Epidermal melanocyte (primary cell): ENCODE data around the gene CNKSR3.

Source experiments
- DNase-seq: peaks from one replicate; pipeline ENCODE4 v3.0.0; 2011; ENCODE audit warnings: low spot score; ENCODE audit not compliant: insufficient read length

The CNKSR3 gene

DNA sequence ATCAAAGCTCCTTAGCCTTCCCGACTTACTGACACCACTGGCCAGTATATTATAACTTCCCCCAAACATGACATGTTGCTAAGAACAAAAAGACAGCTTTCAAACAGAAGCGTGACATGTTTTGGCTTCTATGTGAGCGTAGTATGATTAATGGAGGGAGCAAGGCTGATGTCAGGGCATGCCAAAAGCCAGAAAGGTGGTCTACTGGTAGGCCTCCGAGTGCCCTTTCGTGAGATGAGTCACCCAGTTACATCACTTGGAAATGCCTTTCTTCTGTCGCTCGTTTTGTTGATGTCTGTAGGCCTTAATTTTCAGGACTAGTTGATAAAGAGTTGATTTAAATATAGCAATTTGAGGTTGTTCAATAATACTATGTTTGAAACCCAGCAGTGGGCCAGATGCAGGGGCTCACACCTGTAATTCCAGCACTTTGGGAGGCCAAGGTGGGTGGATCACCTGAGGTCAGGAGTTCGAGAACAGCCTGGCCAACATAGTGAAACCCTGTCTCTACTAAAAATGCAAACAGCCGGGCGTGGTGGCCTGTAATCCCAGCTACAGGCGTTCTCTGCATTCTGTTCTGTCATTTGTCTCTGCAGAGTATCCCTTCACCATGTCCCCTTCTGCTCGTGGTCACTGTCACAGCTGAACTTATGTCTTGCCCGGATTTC is 53.3 kb downstream of the CNKSR3 start:
- DNase-seq: no peak

DNA sequence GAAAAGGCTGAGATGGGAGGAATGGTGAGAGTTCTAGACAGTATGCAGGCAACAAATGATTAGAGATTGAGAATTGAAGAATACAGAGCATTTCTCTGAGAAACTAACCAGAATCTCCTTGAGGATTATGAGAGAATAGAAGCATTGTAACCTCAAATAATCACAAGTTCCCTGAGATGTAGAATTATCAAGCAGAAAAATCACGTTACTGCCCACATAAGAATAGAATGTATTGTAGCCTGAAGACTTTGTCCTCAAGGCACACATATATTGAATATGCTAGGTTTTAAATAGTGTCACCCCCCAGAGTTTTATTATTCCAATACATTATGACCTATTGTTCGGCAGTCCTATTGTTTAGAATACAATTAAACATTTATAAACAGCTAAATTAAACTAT is 57.2 kb downstream of the CNKSR3 start:
- no peak for DNase-seq

DNA sequence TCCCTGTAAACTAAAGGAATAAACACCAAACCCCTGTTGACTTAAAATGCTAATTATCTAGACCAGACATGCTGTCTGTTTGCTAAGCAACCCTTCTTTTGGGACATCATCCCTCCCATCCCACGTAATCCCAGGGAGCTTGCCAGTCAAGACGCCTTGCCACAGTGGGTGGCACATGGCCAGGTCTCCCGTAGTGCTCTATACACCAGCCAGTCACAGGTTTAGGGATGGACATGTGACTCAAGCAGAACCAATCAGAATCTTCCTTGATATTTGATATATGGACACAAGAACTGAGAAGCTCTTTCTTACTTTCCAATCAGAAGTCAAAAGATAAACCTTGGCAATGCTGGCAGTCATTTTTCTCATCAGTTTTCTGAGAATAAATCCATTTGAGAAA is 60.0 kb downstream of the CNKSR3 start:
- no peak for DNase-seq

- no peak for DNase-seq
Measured at GRCh38 chr6:154448448-154449096, 61.9 kb downstream of the CNKSR3 start.

- DNase-seq: no peak
Measured at GRCh38 chr6:154447954-154448353, 62.5 kb downstream of the CNKSR3 start.

DNA sequence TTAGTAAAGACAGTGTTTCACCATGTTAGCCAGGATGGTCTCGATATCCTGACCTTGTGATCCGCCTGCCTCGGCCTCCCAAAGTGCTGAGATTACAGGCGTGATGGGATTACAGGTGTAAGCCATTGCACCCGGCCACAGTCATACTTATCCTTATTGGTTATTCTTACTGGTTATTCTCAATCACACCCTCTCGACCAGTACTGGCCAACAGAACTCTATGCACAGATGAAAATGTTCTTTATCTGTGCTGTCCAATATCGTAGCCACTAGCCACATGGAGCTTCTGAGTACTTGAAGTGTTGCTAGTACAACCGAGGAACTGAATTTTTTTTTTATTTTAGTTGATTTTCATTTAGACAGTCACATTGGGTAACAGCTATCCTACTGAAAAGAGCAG is 63.5 kb downstream of the CNKSR3 start:
- no peak for DNase-seq

DNA sequence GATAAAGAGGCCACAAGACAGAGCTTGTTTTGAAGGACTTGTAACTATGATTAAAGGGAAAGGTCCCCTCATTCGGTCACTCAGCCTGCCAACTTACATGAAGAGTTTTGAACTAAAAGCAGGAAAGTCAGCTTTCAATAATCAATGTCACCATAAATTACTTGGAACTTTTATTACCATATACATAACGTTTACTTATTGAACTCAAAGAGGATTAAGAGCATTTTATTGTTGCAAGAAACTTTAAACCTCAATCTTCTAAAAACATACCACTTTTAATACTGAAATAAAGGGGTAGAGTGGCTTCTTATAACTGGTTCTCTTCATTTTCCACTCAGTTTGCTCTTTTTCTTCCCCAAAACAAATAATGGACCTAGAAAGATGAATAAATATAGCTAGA is 65.1 kb downstream of the CNKSR3 start:
- DNase-seq: no peak

GRCh38 chr6:154441995-154442310 is 68.5 kb downstream of the CNKSR3 start:
- DNase-seq: no peak

DNA sequence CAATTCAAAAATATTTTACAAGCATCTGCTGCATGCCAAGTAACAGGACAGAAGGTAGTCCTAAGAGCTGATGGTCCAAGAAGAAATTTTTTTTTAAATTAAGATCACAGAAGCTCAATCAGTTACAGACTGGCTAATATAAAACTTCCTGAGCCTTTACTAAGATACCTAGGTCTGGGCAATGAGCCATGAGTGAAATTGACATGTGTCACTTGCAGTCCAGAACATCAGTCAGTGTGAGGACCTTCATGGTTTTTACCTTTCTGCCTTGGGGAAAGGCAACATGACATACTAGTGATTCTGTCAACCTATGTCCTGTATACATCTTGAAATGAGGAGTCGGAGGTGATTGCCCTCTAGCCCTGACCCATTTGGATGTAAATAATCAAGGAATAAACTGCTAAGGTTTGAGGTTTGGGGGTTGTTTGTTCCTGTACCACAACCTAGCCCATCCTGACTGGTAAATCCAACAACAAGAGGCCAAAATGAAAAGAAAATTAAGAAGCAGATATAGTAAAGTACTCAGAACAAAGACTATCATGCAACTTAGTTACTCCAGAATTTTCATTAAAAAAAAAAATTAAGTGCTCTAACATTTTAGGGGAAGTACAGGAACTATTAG is 70.0 kb downstream of the CNKSR3 start:
- DNase-seq: no peak

DNA sequence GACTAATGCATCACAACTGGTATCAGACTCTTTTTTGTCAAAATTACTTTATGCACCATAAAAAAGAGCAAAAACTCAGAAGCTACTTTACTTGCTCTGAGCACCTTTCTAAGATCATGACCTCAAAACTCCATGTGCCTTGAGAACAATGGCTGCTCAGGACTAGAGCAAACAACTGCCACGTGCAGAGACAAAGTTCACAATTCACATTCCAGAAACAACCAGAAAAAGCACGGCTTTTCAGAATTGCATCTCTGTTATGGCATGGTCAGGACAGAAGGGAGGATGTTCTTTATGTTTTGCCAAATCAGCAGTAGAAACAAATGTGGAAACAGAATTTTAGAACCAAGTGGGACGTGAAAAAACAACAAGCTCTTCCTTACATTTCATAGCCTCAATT is 70.5 kb downstream of the CNKSR3 start:
- no peak for DNase-seq

DNA sequence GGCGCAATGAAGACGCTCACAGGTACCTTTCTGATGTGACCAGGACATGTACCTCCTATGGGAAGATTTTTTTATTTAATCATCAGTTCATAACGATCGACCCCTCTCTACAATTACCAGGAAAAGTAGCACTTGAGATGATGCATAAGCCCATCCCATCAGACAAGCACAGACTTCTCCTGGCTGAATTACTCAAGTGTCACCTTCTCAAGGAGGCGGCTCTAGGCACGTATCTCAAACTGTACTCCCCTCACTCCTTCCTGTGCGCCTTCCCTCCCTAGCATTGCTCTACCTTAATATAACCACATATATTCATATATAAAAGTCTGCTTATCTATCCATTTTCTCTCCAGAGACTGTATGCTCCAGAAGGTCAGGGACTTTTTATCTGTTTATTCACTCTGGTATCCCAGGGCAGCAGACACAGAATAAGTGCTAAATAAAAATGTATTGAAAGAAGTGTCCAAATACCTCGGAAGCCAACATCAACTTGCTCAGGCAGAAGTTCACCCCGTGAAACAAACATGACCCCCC is 71.5 kb downstream of the CNKSR3 start:
- DNase-seq: no peak

GRCh38 chr6:154435400-154435945 is 75.0 kb downstream of the CNKSR3 start:
- DNase-seq: no peak

- DNase-seq: no peak
Measured at GRCh38 chr6:154434662-154435061, 75.8 kb downstream of the CNKSR3 start.

GRCh38 chr6:154433477-154434241 is 76.8 kb downstream of the CNKSR3 start:
- DNase-seq: no peak

- DNase-seq: no peak
Measured at GRCh38 chr6:154432533-154433476, 77.7 kb downstream of the CNKSR3 start.

- no peak for DNase-seq
Measured at GRCh38 chr6:154430481-154430919, 80.0 kb downstream of the CNKSR3 start.

DNA sequence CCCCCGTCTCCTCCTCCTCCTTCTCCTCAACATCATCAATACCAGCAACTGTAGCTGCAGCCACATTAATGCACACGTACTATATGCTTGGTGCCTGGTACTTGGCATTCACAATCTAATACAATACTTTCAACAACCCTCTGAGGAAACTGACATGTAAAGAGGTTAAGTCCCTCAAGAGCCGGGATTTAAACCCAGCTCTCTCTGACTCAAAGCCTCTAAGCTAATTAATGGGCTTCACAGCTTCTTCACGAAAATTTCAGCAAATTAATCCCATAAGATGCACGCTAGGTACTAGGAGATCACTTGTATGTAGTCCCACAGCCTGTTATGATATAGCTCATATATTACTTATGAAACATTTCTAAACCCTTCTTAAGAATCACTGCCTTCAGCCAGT is 80.8 kb downstream of the CNKSR3 start:
- no peak for DNase-seq

- DNase-seq: no peak
Measured at GRCh38 chr6:154428897-154429296, 81.6 kb downstream of the CNKSR3 start.

- no peak for DNase-seq
Measured at GRCh38 chr6:154427446-154427845, 83.0 kb downstream of the CNKSR3 start.

GRCh38 chr6:154426997-154427396 is 83.5 kb downstream of the CNKSR3 start:
- no peak for DNase-seq

DNA sequence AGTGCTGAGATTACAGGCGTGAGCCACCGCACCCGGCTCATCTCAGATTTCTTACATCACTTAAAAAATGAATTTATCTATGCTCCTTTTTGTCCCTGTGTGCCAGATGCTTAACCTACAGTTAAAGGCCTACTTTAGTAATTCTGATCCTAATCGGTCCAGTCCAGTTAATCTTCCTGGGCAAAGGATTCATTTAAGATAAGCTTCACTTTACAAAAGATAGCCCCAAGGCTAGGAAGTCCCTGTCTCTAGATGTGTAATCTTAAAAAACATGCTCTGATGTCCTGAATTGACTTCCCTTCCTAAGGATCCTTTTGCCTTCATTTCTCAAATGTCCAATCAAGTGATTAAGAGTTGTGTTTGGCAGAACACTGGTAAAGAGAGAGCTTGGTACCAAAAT is 85.5 kb downstream of the CNKSR3 start:
- DNase-seq: no peak
